GM20431 (cell line): ENCODE results near the gene VTI1A.
"Not testable (repeated sequence)": the region's sequence is repeated elsewhere in the genome, so short reads cannot be mapped to it uniquely, and the experiment has no call there.

Experiments
- in situ Hi-C: fragments of 300-500 bp; cut with MseI, MboI; formaldehyde crosslinking; loops from one replicate; pipeline ENCODE4 v1.15.0; 2020; ENCODE audit warnings: low sequenced_read_pairs; ENCODE audit not compliant: unreplicated experiment

Gene VTI1A

GRCh38 chr10:112448888-112449287 lies 1.9 kb downstream of the VTI1A start:
- in situ Hi-C loops: no loop called here

- in situ Hi-C loops: no loop called here
Measured at GRCh38 chr10:112454910-112455779, 8.1 kb downstream of the VTI1A start.

GRCh38 chr10:112456533-112456932 lies 9.5 kb downstream of the VTI1A start:
- in situ Hi-C loops: no loop called here

- in situ Hi-C loops: no loop called here
Measured at GRCh38 chr10:112460366-112460765, 13.4 kb downstream of the VTI1A start.

GRCh38 chr10:112461029-112461887 lies 14.2 kb downstream of the VTI1A start:
- in situ Hi-C loops: no loop called here

GRCh38 chr10:112464074-112464473 lies 17.1 kb downstream of the VTI1A start:
- in situ Hi-C loops: not testable (repeated sequence)

- in situ Hi-C loops: no loop called here
Measured at GRCh38 chr10:112465299-112465883, 18.4 kb downstream of the VTI1A start.

- in situ Hi-C loops: no loop called here
Measured at GRCh38 chr10:112466802-112467201, 19.8 kb downstream of the VTI1A start.

GRCh38 chr10:112467541-112468075 lies 20.6 kb downstream of the VTI1A start:
- in situ Hi-C loops: no loop called here

GRCh38 chr10:112471878-112472487 lies 25.0 kb downstream of the VTI1A start:
- in situ Hi-C loops: no loop called here

- in situ Hi-C loops: no loop called here
Measured at GRCh38 chr10:112475575-112476218, 28.7 kb downstream of the VTI1A start.

GRCh38 chr10:112481602-112482001 lies 34.6 kb downstream of the VTI1A start:
- in situ Hi-C loops: no loop called here

- in situ Hi-C loops: no loop called here
Measured at GRCh38 chr10:112484399-112484798, 37.4 kb downstream of the VTI1A start.

GRCh38 chr10:112487964-112488363 lies 40.9 kb downstream of the VTI1A start:
- in situ Hi-C loops: no loop called here

- in situ Hi-C loops: no loop called here
Measured at GRCh38 chr10:112490545-112490944, 43.5 kb downstream of the VTI1A start.

- in situ Hi-C loops: no loop called here
Measured at GRCh38 chr10:112491144-112491543, 44.1 kb downstream of the VTI1A start.

GRCh38 chr10:112492736-112493135 lies 45.7 kb downstream of the VTI1A start:
- in situ Hi-C loops: no loop called here

- in situ Hi-C loops: no loop called here
Measured at GRCh38 chr10:112497347-112497950, 50.4 kb downstream of the VTI1A start.

GRCh38 chr10:112498806-112499205 lies 51.8 kb downstream of the VTI1A start:
- in situ Hi-C loops: no loop called here
